Heart right ventricle (tissue), 16 donors: ENCODE results near the gene BORCS6. TPM values are rescaled to one million over a fixed set of nuclear protein-coding genes. Genes with fewer than 3 reads are reported as not detected.
"Not testable (repeated sequence)": the region's sequence is repeated elsewhere in the genome, so short reads cannot be mapped to it uniquely, and the experiment has no call there.

Experiments used
- ATAC-seq, 8 donors: fragments of 200-7000 bp; cut with Tn5 transposase; one replicate each; pipeline ENCODE4 v1.9.1; 2020; ENCODE audit warnings: mild to moderate bottlenecking in 8 of 8, moderate library complexity in 8 of 8, moderate number of reproducible peaks in 1 of 8
- DNase-seq, 2 donors: peaks; one replicate each; pipeline ENCODE4 v3.0.0-alpha.2; 2020
- H3K27ac ChIP-seq, 10 donors: fragments of 200-600 bp; sonication (generic) in 2 of 10; one replicate each; pipeline versions ENCODE4 v1.5.0 to v1.8.0; 2020 to 2022; ENCODE audit warnings: mild to moderate bottlenecking in 3 of 10
- H3K27me3 ChIP-seq, 7 donors: fragments of 200-600 bp; one replicate each; pipeline ENCODE4 v1.8.0; 2021 to 2022; ENCODE audit warnings: mild to moderate bottlenecking in 2 of 7
- H3K36me3 ChIP-seq, 9 donors: fragments of 200-600 bp; sonication (generic) in 1 of 9; one replicate each; pipeline versions ENCODE4 v1.5.0 to v1.8.0; 2020 to 2022; ENCODE audit warnings: mild to moderate bottlenecking in 2 of 9
- H3K4me1 ChIP-seq, 9 donors: fragments of 200-600 bp; sonication (generic) in 1 of 9; one replicate each; pipeline versions ENCODE4 v1.5.0 to v1.8.0; 2020 to 2022; ENCODE audit warnings: mild to moderate bottlenecking in 4 of 9
- H3K4me3 ChIP-seq, 10 donors: fragments of 200-600 bp; sonication (generic) in 2 of 10; one replicate each; pipeline versions ENCODE4 v1.5.0 to v1.8.0; 2020 to 2022; ENCODE audit warnings: mild to moderate bottlenecking in 7 of 10, moderate library complexity in 2 of 10
- H3K9me3 ChIP-seq, 11 donors: fragments of 200-600 bp in 10 of 11; sonication (generic) in 2 of 11; one replicate each; pipeline versions ENCODE4 v1.5.0 to v1.8.0; 2013 to 2022; ENCODE audit warnings: mild to moderate bottlenecking in 2 of 11, control low read depth in 1 of 11, moderate library complexity in 1 of 11
- CTCF ChIP-seq, 9 donors: fragments of 200-600 bp; sonication (generic) in 2 of 9; IDR thresholded peaks; one replicate each; pipeline versions ENCODE4 v1.5.0 to v1.8.0; 2021 to 2022; ENCODE audit warnings: antibody characterized with exemption in 9 of 9, mild to moderate bottlenecking in 5 of 9, moderate library complexity in 1 of 9
- WGBS, 2 donors: extraction: QIAGEN DNeasy Blood & Tissue Kit; methylation state at CpG; one replicate each; pipeline ENCODE4 v1.1.7; 2013; ENCODE audit warnings: inconsistent platforms in 1 of 2; 5-methylcytosine and 5-hydroxymethylcytosine counted together
- intact Hi-C, 10 donors: fragments of 100-400 bp; cut with DNase I; formaldehyde crosslinking; loops; one replicate each; pipeline versions ENCODE4 v1.11.1 to v1.14.2; 2022
- polyA plus RNA-seq, 2 donors: library from polyadenylated mRNA; stranded (reverse); fragments of 200-250 nt; gene quantifications; one replicate each; pipeline ENCODE4 v1.2.3, GENCODE V29; 2013
- total RNA-seq, 10 donors: library from RNA; stranded (reverse); fragmentation: NEBNext Ultra II Directional in 3 of 10; extraction: Animal tissue kit (Norgen Biotek cat#: 25700) in 3 of 10; gene quantifications; one replicate each; pipeline versions ENCODE4 v1.2.1 to v1.2.4, GENCODE V29; 2021 to 2023
- donor health status: Arrhythmogenic right ventricular cardiomyopathy.
- donor health status: ischemic (EF 13 %, LVEDD 7.1; RV severe dilation, severe dysfunction).
- donor health status: healthy with polysubstance abuse.
- donor health status: DM: no; HTN: yes; CAD: no.
- donor health status: DM: no; HTN: no; CAD: no.
- donor health status: ischemic (EF 25% LVEDD 6.9; RV normal size, moderate dysfunction).
- donor health status: ischemic (EF 25% LVEDD 5.7; RV mildly dilated, moderate dysfunction).
- donor health status: healthy.
- donor health status: DM: yes; HTN: yes; CAD: no.
- donor health status: Ischemic cardiomyopathy.
- donor health status: ischemic (EF 35%, LVEDD 5.7; RV mildly dilated, moderate dysfunction).
- donor health status: nonischemic (EF 11% LVEDD 7.7; RV severe dilation, severe dysfunction).
- donor health status: DM: yes; HTN: yes; CAD: no.
- donor health status: PGD.
- donor health status: ischemic (EF 29% LVEDD 5.4; RV normal size, mild dysfunction).
- donor health status: nonischemic (EF 23%, LVEDD 6.1; RV moderate dilation, normal function).

Gene BORCS6
- total and polyA plus RNA-seq, 12 donors = 4.2 to 13.8 (median 7.7) TPM

GRCh38 chr17:8220783-8221662, 31.0 kb upstream of the BORCS6 start:
- Histone ChIP-seq H3K27me3 (no peaks in the 10 kb centered on the region), H3K4me1 (peaks cover 7 to 51% (median 14%) of the 10 kb centered on the region in 9 donors), H3K36me3 (no peaks in the 10 kb centered on the region), H3K4me3 (peak overlapping the region; percentile 45 to 92 (median 66)), H3K9me3 (no peaks in the 10 kb centered on the region), H3K27ac (peak overlapping the region; percentile 94 to 99 (median 97))
- peak; percentile 82 to 94 for DNase-seq
- intact Hi-C loops = loop anchor here in 7 of 10 donors (1.0 to 10.0 kb wide), 11 partner anchors 34 to 154 kb away; partner anchors contain the start of genes SLC25A35 (in 2 of the 7), ALOXE3 (in 1 of the 7), HES7 (in 1 of the 7) and KRABD2 (in 1 of the 7)
- no peak for TF ChIP-seq CTCF (IDR thresholded peaks at IDR 0.05)
- ATAC-seq = peak; percentile 66 to 84 (median 78)
- WGBS, 2 donors = 0 to 1% methylated on average over 45 of the region's 45 CpGs

- ATAC-seq = not testable (repeated sequence)
Measured at GRCh38 chr17:8214000-8214399, 24.0 kb upstream of the BORCS6 start.

GRCh38 chr17:8212312-8213180, 22.6 kb upstream of the BORCS6 start:
- Histone ChIP-seq H3K36me3 (peaks cover 0 to 5% (median 0%) of the 10 kb centered on the region in 9 donors), H3K4me1 (peaks cover 3 to 28% (median 12%) of the 10 kb centered on the region in 9 donors), H3K4me3 (no peak overlapping the region), H3K27me3 (no peaks in the 10 kb centered on the region), H3K9me3 (no peaks in the 10 kb centered on the region), H3K27ac (no peak overlapping the region)
- no peak for TF ChIP-seq CTCF (IDR thresholded peaks at IDR 0.05)
- DNase-seq = no peak
- WGBS, 2 donors = 89% methylated on average over 14 of the region's 14 CpGs
- no peak for ATAC-seq
- intact Hi-C loops = no loop called here

More at GRCh38 chr17:8214000-8214399, 24.0 kb upstream of the BORCS6 start:
- H3K9me3 ChIP-seq, H3K27me3 ChIP-seq, H3K27ac ChIP-seq, intact Hi-C loops, H3K4me3 ChIP-seq, H3K36me3 ChIP-seq, DNase-seq: not testable (repeated sequence)
- H3K4me1 ChIP-seq = peaks cover 3 to 23% (median 12%) of the 10 kb centered on the region in 9 donors
- 85 to 86% methylated on average over 15 of the region's 15 CpGs for WGBS, 2 donors

GRCh38 chr17:8210761-8211458, 20.9 kb upstream of the BORCS6 start:
- Histone ChIP-seq H3K27me3 (no peaks in the 10 kb centered on the region), H3K4me3 (peak overlapping the region; percentile 36 to 69 (median 59)), H3K27ac (peak overlapping the region in 9 of 10 donors; percentile 60 to 90 (median 76)), H3K9me3 (no peaks in the 10 kb centered on the region), H3K36me3 (peaks cover 0 to 11% (median 0%) of the 10 kb centered on the region in 9 donors), H3K4me1 (peaks cover 3 to 28% (median 12%) of the 10 kb centered on the region in 9 donors)
- DNase-seq = no peak
- ATAC-seq = peak in 4 of 8 donors; percentile 18 to 53 (median 36)
- 18 to 20% methylated on average over 22 of the region's 22 CpGs for WGBS, 2 donors
- intact Hi-C loops = no loop called here
- no peak for TF ChIP-seq CTCF (IDR thresholded peaks at IDR 0.05)
